Esophagus (tissue), 2 donors: ENCODE data around the gene LRMDA. TPM values are rescaled to one million over a fixed set of nuclear protein-coding genes. Genes with fewer than 3 reads are reported as not detected.

Experiments
- H3K27ac ChIP-seq, 2 donors: one replicate each; pipeline ENCODE4 v1.5.1; 2013; ENCODE audit warnings: low read depth in 2 of 2, mild to moderate bottlenecking in 2 of 2, inconsistent platforms in 1 of 2, low read length in 1 of 2, moderate library complexity in 1 of 2
- H3K27me3 ChIP-seq, 2 donors: one replicate each; pipeline ENCODE4 v1.6.1; 2013; ENCODE audit warnings: low read length in 2 of 2, control low read depth in 1 of 2, mild to moderate bottlenecking in 1 of 2; ENCODE audit not compliant: insufficient read depth in 2 of 2, control insufficient read depth in 1 of 2
- H3K36me3 ChIP-seq, 2 donors: one replicate each; pipeline ENCODE4 v1.6.1; 2013; ENCODE audit warnings: low read length in 1 of 2; ENCODE audit not compliant: control insufficient read depth in 2 of 2, insufficient read depth in 2 of 2
- H3K4me1 ChIP-seq, 2 donors: one replicate each; pipeline ENCODE4 v1.6.1; 2013; ENCODE audit warnings: low read length in 1 of 2; ENCODE audit not compliant: control insufficient read depth in 2 of 2, insufficient read depth in 2 of 2
- H3K4me3 ChIP-seq, 2 donors: one replicate each; pipeline ENCODE4 v1.5.1; 2013; ENCODE audit warnings: low read length in 2 of 2, mild to moderate bottlenecking in 2 of 2, low read depth in 1 of 2, moderate library complexity in 1 of 2
- H3K9me3 ChIP-seq, 2 donors: one replicate each; pipeline ENCODE4 v1.6.1; 2013; ENCODE audit warnings: mild to moderate bottlenecking in 2 of 2, low read depth in 1 of 2, low read length in 1 of 2, moderate library complexity in 1 of 2; ENCODE audit not compliant: control insufficient read depth in 2 of 2, insufficient read depth in 1 of 2
- WGBS, 2 donors: extraction: QIAGEN DNeasy Blood & Tissue Kit; methylation state at CpG; one replicate each; pipeline ENCODE4 v1.1.7; 2013; 5-methylcytosine and 5-hydroxymethylcytosine counted together
- polyA plus RNA-seq, 2 donors: library from polyadenylated mRNA; stranded (reverse); fragments of 200-250 nt; gene quantifications; one replicate each; pipeline ENCODE4 v1.2.3, GENCODE V29; 2013
- donor health status: healthy with polysubstance abuse.
- donor health status: Bipolar disorder and iron deficiency.

LRMDA gene
- polyA plus RNA-seq, 2 donors = 1.8 to 4.0 TPM

GRCh38 chr10:76548716-76549115 is 1117.3 kb downstream of the LRMDA start:
- Histone ChIP-seq H3K4me3 (no peak overlapping the region), H3K36me3 (no peaks in the 10 kb centered on the region), H3K27me3 (no peaks in the 10 kb centered on the region), H3K9me3 (no peaks in the 10 kb centered on the region), H3K4me1 (no peaks in the 10 kb centered on the region), H3K27ac (no peak overlapping the region)
- WGBS, 2 donors = 75 to 77% methylated on average over 1 of the region's 1 CpG

GRCh38 chr10:76549171-76549570 is 1117.7 kb downstream of the LRMDA start:
- H3K36me3 ChIP-seq = no peaks in the 10 kb centered on the region
- 77 to 81% methylated on average over 3 of the region's 3 CpGs for whole genome bisulfite sequencing, 2 donors
- H3K27me3 ChIP-seq = no peaks in the 10 kb centered on the region
- H3K27ac ChIP-seq = no peak overlapping the region
- no peaks in the 10 kb centered on the region for H3K9me3 ChIP-seq
- H3K4me1 ChIP-seq = no peaks in the 10 kb centered on the region
- no peak overlapping the region for H3K4me3 ChIP-seq

- Histone ChIP-seq H3K36me3 (no peaks in the 10 kb centered on the region), H3K4me1 (no peaks in the 10 kb centered on the region), H3K4me3 (no peak overlapping the region), H3K9me3 (no peaks in the 10 kb centered on the region), H3K27ac (no peak overlapping the region), H3K27me3 (no peaks in the 10 kb centered on the region)
- WGBS, 2 donors = 54 to 64% methylated on average over 1 of the region's 1 CpG
These were observed 1119.4 kb downstream of the LRMDA start for GRCh38 chr10:76550806-76551205.

GRCh38 chr10:76552091-76552873 is 1120.9 kb downstream of the LRMDA start:
- H3K4me3 ChIP-seq = no peak overlapping the region
- no peaks in the 10 kb centered on the region for H3K27me3 ChIP-seq
- no peaks in the 10 kb centered on the region for H3K9me3 ChIP-seq
- 81 to 84% methylated on average over 1 of the region's 1 CpG for WGBS, 2 donors
- H3K27ac ChIP-seq = no peak overlapping the region
- H3K4me1 ChIP-seq = no peaks in the 10 kb centered on the region
- H3K36me3 ChIP-seq = no peaks in the 10 kb centered on the region

- no peak overlapping the region for H3K4me3 ChIP-seq
- H3K4me1 ChIP-seq = no peaks in the 10 kb centered on the region
- H3K36me3 ChIP-seq = no peaks in the 10 kb centered on the region
- 86 to 89% methylated on average over 17 of the region's 17 CpGs for WGBS, 2 donors
- H3K27ac ChIP-seq = no peak overlapping the region
- no peaks in the 10 kb centered on the region for H3K9me3 ChIP-seq
- H3K27me3 ChIP-seq = no peaks in the 10 kb centered on the region
These were observed 1122.0 kb downstream of the LRMDA start for GRCh38 chr10:76553263-76554032.

- H3K27me3 ChIP-seq = no peaks in the 10 kb centered on the region
- H3K27ac ChIP-seq = no peak overlapping the region
- no peaks in the 10 kb centered on the region for H3K36me3 ChIP-seq
- no peaks in the 10 kb centered on the region for H3K4me1 ChIP-seq
- no peaks in the 10 kb centered on the region for H3K9me3 ChIP-seq
- H3K4me3 ChIP-seq = no peak overlapping the region
- 88 to 90% methylated on average over 7 of the region's 7 CpGs for WGBS, 2 donors
These were observed 1122.6 kb downstream of the LRMDA start for GRCh38 chr10:76554033-76554408.

GRCh38 chr10:76554478-76554877 is 1123.1 kb downstream of the LRMDA start:
- no peaks in the 10 kb centered on the region for H3K36me3 ChIP-seq
- H3K9me3 ChIP-seq = no peaks in the 10 kb centered on the region
- H3K4me3 ChIP-seq = no peak overlapping the region
- H3K27ac ChIP-seq = no peak overlapping the region
- H3K27me3 ChIP-seq = no peaks in the 10 kb centered on the region
- WGBS, 2 donors = 81% methylated on average over 6 of the region's 6 CpGs
- H3K4me1 ChIP-seq = no peaks in the 10 kb centered on the region

- no peak overlapping the region for H3K27ac ChIP-seq
- H3K4me1 ChIP-seq = no peaks in the 10 kb centered on the region
These were observed 1123.7 kb downstream of the LRMDA start for GRCh38 chr10:76555067-76555670.

GRCh38 chr10:76557366-76557765 is 1125.9 kb downstream of the LRMDA start:
- 87% methylated on average over 4 of the region's 4 CpGs for WGBS, 2 donors
- H3K4me1 ChIP-seq = no peaks in the 10 kb centered on the region
- no peaks in the 10 kb centered on the region for H3K9me3 ChIP-seq
- no peak overlapping the region for H3K27ac ChIP-seq
- no peak overlapping the region for H3K4me3 ChIP-seq
- no peaks in the 10 kb centered on the region for H3K36me3 ChIP-seq
- H3K27me3 ChIP-seq = no peaks in the 10 kb centered on the region

More at GRCh38 chr10:76555067-76555670, 1123.7 kb downstream of the LRMDA start:
- Histone ChIP-seq H3K36me3 (no peaks in the 10 kb centered on the region), H3K9me3 (no peaks in the 10 kb centered on the region), H3K27me3 (no peaks in the 10 kb centered on the region), H3K4me3 (no peak overlapping the region)
- WGBS, 2 donors = 62 to 71% methylated on average over 2 of the region's 2 CpGs
